Measurements from ENCODE around the gene LRRC31. TPM values are rescaled to one million over a fixed set of nuclear protein-coding genes. Genes with fewer than 3 reads are reported as not detected.

Gene LRRC31
- total RNA-seq, 1 donor from 2014 or later: not detected

DNA sequence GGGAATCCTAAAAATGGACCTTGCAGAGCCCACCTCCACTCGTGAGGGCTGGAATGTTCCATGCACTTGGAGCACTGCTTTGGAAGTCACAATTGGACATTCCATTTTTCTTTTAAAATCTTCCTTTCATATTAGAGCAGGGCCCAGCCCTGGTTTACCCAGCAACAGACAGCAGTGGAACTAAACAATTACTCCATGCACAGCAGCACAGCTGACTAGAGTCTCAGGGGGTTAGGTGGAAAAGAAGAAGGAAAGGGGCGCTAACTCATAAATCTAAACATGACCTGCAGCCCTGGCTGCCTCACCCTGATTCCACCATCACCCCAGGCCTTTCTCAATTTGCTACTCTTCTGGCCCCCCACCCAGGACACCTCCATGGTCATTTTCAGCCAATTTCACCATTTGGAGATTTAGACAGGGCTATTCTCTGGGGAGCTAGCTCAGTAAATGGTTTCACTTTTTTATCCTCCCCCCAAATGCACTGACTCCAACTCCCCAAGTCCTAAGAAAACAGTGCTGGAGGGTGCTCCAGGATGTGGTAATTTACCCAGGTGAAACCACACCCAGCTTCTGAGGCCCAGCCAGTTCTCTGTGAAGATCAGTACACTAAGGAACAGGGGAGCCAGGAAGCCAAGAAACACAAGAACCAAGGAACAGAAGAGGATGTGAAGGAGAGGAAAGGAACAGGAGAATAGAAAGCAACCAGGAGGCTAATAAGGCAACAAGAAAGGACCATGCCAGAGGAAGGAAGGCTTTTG lies 1.6 kb upstream of the LRRC31 start:
- intact Hi-C loops (cut with DNase I): no loop called here
- Histone ChIP-seq H3K36me3 (no peaks in the 10 kb centered on the region), H3K27ac (no peak overlapping the region), H3K4me1 (no peaks in the 10 kb centered on the region), H3K9me3 (no peaks in the 10 kb centered on the region), H3K4me3 (no peak overlapping the region), H3K27me3 (no peaks in the 10 kb centered on the region)
- DNase-seq (ENCODE audit: low spot score in 2 of 2): no peak
- TF ChIP-seq, protein P1, sequence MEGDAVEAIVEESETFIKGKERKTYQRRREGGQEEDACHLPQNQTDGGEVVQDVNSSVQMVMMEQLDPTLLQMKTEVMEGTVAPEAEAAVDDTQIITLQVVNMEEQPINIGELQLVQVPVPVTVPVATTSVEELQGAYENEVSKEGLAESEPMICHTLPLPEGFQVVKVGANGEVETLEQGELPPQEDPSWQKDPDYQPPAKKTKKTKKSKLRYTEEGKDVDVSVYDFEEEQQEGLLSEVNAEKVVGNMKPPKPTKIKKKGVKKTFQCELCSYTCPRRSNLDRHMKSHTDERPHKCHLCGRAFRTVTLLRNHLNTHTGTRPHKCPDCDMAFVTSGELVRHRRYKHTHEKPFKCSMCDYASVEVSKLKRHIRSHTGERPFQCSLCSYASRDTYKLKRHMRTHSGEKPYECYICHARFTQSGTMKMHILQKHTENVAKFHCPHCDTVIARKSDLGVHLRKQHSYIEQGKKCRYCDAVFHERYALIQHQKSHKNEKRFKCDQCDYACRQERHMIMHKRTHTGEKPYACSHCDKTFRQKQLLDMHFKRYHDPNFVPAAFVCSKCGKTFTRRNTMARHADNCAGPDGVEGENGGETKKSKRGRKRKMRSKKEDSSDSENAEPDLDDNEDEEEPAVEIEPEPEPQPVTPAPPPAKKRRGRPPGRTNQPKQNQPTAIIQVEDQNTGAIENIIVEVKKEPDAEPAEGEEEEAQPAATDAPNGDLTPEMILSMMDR (IDR thresholded peaks at IDR 0.05): no peak

GRCh38 chr3:169868369-169868768 lies 1.4 kb downstream of the LRRC31 start:
- H3K27ac ChIP-seq: no peak overlapping the region
- no peak for DNase-seq (ENCODE audit: low spot score in 2 of 2)
- H3K4me3 ChIP-seq: no peak overlapping the region
- H3K36me3 ChIP-seq: no peaks in the 10 kb centered on the region
- TF ChIP-seq, protein P1 (IDR thresholded peaks at IDR 0.05): no peak
- no peaks in the 10 kb centered on the region for H3K27me3 ChIP-seq
- H3K4me1 ChIP-seq: no peaks in the 10 kb centered on the region
- intact Hi-C loops (cut with DNase I): loop anchor here (10.0 kb wide), 1 partner anchor 216 kb away; no protein-coding TSS in a partner anchor
- H3K9me3 ChIP-seq: no peaks in the 10 kb centered on the region

DNA sequence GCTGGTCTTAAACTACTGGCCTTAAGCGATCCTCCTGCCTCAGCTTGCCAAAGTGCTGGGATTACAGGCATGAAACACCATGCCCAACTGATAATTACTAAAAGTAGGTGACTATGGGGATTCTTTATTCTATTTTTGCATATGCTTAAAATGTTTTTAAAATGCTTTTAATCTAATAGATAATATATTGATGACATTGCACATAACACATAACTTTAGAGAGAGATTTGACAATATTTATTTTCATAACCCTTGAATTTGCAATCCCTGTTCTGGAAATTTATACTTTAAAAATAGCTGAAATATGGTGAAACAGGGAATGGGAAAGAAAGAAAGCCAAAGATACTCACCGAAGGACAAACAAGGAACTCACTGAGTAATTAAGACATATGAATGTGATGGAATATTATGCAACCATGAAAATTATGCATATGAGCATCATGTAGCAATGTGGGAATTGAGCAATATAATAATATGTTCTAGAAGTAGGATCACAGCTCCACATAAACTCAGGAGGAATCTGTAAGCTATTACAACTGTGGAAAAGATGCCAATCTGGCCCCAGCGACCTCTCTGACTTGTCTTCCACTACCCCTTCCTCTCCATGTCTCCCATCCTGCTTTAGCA lies 2.0 kb downstream of the LRRC31 start:
- Histone ChIP-seq H3K4me3 (no peak overlapping the region), H3K4me1 (no peaks in the 10 kb centered on the region), H3K9me3 (no peaks in the 10 kb centered on the region), H3K36me3 (no peaks in the 10 kb centered on the region), H3K27me3 (no peaks in the 10 kb centered on the region), H3K27ac (no peak overlapping the region)
- DNase-seq (ENCODE audit: low spot score in 2 of 2): no peak
- TF ChIP-seq, protein P1 (IDR thresholded peaks at IDR 0.05): no peak
- intact Hi-C loops (cut with DNase I): loop anchor here (10.0 kb wide), 1 partner anchor 217 kb away; no protein-coding TSS in a partner anchor

DNA sequence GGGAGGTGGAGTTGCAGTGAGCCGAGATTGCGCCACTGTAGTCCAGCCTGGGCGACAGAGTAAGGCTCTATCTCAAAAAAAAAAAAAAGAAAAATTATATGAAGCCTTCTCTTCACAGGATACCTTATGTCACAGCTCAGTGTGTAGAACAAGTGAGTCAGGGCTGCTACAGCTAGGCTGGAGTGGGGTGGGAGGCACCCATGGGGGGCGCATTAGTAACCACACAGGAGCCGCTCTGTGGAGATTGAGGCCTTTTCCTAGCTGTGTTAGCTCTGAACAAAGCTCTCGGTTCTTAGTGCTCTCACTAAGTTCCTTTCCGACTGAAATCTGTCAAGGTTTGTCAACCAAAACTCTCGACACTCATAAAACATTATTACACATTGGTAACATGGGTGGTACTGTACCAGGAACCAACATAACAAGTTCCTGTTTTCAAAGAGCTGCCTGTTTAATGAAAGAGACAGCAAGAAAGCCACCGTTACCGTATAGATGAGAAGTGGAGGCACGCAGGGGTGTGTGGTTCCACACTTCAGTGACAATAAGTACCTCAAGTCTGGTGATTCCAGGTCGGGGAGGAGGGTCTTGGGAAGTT lies 4.5 kb downstream of the LRRC31 start:
- Histone ChIP-seq H3K9me3 (no peaks in the 10 kb centered on the region), H3K4me3 (no peak overlapping the region), H3K4me1 (no peaks in the 10 kb centered on the region), H3K27me3 (no peaks in the 10 kb centered on the region), H3K27ac (no peak overlapping the region), H3K36me3 (no peaks in the 10 kb centered on the region)
- TF ChIP-seq, protein P1 (IDR thresholded peaks at IDR 0.05): no peak
- no peak for DNase-seq (ENCODE audit: low spot score in 2 of 2)
- intact Hi-C loops (cut with DNase I): loop anchor here (10.0 kb wide), 1 partner anchor 220 kb away; no protein-coding TSS in a partner anchor

DNA sequence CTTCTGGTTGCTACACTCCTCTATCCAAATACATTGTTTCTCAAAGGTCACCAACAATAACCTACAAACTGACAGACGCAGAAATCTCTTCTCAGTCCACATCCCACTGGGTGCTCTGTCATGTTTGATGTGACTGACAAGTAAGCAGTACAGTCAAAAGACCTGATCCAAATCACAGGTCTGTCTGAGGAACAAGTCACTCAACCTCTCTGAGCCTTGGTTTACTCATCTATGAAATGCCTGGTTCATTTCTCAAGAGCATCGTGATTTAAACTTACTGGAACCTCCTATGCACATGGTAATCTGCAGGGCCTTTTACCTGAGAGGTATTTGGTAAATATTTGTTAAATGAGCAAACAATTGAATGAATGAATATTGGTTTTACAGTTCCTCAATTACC lies 5.5 kb downstream of the LRRC31 start:
- intact Hi-C loops (cut with DNase I): loop anchor here (10.0 kb wide), 1 partner anchor 221 kb away; no protein-coding TSS in a partner anchor
- TF ChIP-seq, protein P1 (IDR thresholded peaks at IDR 0.05): no peak
- no peak for DNase-seq (ENCODE audit: low spot score in 2 of 2)

More for the DNA sequence above, 5.5 kb downstream of the LRRC31 start:
- H3K36me3 ChIP-seq: no peaks in the 10 kb centered on the region
- H3K27ac ChIP-seq: no peak overlapping the region
- H3K27me3 ChIP-seq: no peaks in the 10 kb centered on the region
- H3K4me1 ChIP-seq: no peaks in the 10 kb centered on the region
- H3K9me3 ChIP-seq: no peaks in the 10 kb centered on the region
- no peak overlapping the region for H3K4me3 ChIP-seq

Measured in ascending aorta (tissue), 2 donors.